ELF-1 (cell line): ENCODE measurements around the gene RUNX2.
A peak's percentile ranks its signal among the peaks of the same experiment; 100 is the strongest.

Source experiments
- DNase-seq: peaks from one replicate; pipeline ENCODE4 v3.0.0-alpha.2; 2016; ENCODE audit warnings: low read depth, low spot score

The RUNX2 gene

GRCh38 chr6:45513843-45514242, 185.7 kb downstream of the RUNX2 start:
- no peak for DNase-seq

GRCh38 chr6:45514454-45515230, 186.5 kb downstream of the RUNX2 start:
- DNase-seq: peak; percentile 36

GRCh38 chr6:45518013-45518720, 190.0 kb downstream of the RUNX2 start:
- no peak for DNase-seq

GRCh38 chr6:45521226-45521625, 193.1 kb downstream of the RUNX2 start:
- no peak for DNase-seq

GRCh38 chr6:45522486-45522885, 194.4 kb downstream of the RUNX2 start:
- DNase-seq: peak; percentile 42

- no peak for DNase-seq
Observed at GRCh38 chr6:45527210-45527609, 199.1 kb downstream of the RUNX2 start.

GRCh38 chr6:45531999-45532595, 204.0 kb downstream of the RUNX2 start:
- no peak for DNase-seq

GRCh38 chr6:45532721-45533210, 204.6 kb downstream of the RUNX2 start:
- DNase-seq: no peak

GRCh38 chr6:45533386-45533785, 205.3 kb downstream of the RUNX2 start:
- no peak for DNase-seq

- no peak for DNase-seq
Observed at GRCh38 chr6:45535933-45536332, 207.8 kb downstream of the RUNX2 start.

- no peak for DNase-seq
Observed at GRCh38 chr6:45537539-45537938, 209.4 kb downstream of the RUNX2 start.

GRCh38 chr6:45538641-45539547, 210.8 kb downstream of the RUNX2 start:
- no peak for DNase-seq

- no peak for DNase-seq
Observed at GRCh38 chr6:45540375-45540920, 212.3 kb downstream of the RUNX2 start.

GRCh38 chr6:45541934-45542333, 213.8 kb downstream of the RUNX2 start:
- no peak for DNase-seq

- no peak for DNase-seq
Observed at GRCh38 chr6:45543298-45544235, 215.4 kb downstream of the RUNX2 start.

GRCh38 chr6:45545416-45545815, 217.3 kb downstream of the RUNX2 start:
- DNase-seq: no peak

GRCh38 chr6:45548657-45549515, 220.8 kb downstream of the RUNX2 start:
- DNase-seq: no peak

GRCh38 chr6:45552536-45552935, 224.4 kb downstream of the RUNX2 start:
- no peak for DNase-seq

GRCh38 chr6:45553730-45554344, 225.7 kb downstream of the RUNX2 start:
- no peak for DNase-seq
